Prostate gland (tissue), 2 donors: ENCODE measurements around the gene ANTXRL.

Source experiments
- CTCF ChIP-seq, 4 experiments: fragments of 200-600 bp in 2 of 4; fragments of 450-650 bp in 2 of 4; sonication (generic) in 2 of 4; IDR thresholded peaks; 1 replicate in 3 of 4; 2 replicates in 1 of 4; pipeline ENCODE4 v1.5.1; 2016 to 2019; ENCODE audit warnings: antibody characterized with exemption in 4 of 4, mild to moderate bottlenecking in 2 of 4, moderate library complexity in 2 of 4
- POLR2AphosphoS5 ChIP-seq: sonication (generic); formaldehyde crosslinking; IDR thresholded peaks from one replicate; pipeline ENCODE4 v1.6.1; 2017; ENCODE audit warnings: antibody characterized with exemption

GRCh38 chr10:46255801-46256747 is 30.7 kb upstream of the ANTXRL start:
- TF ChIP-seq POLR2AphosphoS5 = no peak
- peak in 2 of 4 experiments; percentile 11 to 26 for TF ChIP-seq CTCF (IDR thresholded peaks at IDR 0.05)
